Tibial artery (tissue), 4 donors: Measurements from ENCODE around the gene ZSWIM6.

Experiments used
- DNase-seq, 2 donors: peaks; one replicate each; pipeline ENCODE4 v3.0.0-alpha.2; 2019
- H3K27ac ChIP-seq, 2 donors: fragments of 200-600 bp; sonication (generic) in 1 of 2; 1 replicate in 1 of 2; 2 replicates in 1 of 2; pipeline ENCODE4 v1.5.1; 2018 to 2019; ENCODE audit warnings: mild to moderate bottlenecking in 1 of 2
- H3K27me3 ChIP-seq, 2 donors: fragments of 200-600 bp; sonication (generic) in 1 of 2; one replicate each; pipeline versions ENCODE4 v1.5.1 to v1.6.0; 2016 to 2019
- H3K36me3 ChIP-seq, 3 donors: fragments of 200-600 bp; sonication (generic) in 2 of 3; one replicate each; pipeline ENCODE4 v1.5.1; 2016 to 2019; ENCODE audit warnings: mild to moderate bottlenecking in 2 of 3
- H3K4me1 ChIP-seq, 4 donors: fragments of 200-600 bp; sonication (generic) in 2 of 4; 1 replicate in 3 of 4; 2 replicates in 1 of 4; pipeline ENCODE4 v1.5.1; 2016 to 2019
- H3K4me3 ChIP-seq, 2 donors: fragments of 200-600 bp; sonication (generic) in 1 of 2; 1 replicate in 1 of 2; 2 replicates in 1 of 2; pipeline ENCODE4 v1.5.1; 2018 to 2019; ENCODE audit warnings: mild to moderate bottlenecking in 2 of 2
- H3K9me3 ChIP-seq, 3 donors: fragments of 200-600 bp; sonication (generic) in 1 of 3; one replicate each; pipeline ENCODE4 v1.5.1; 2016 to 2019
- intact Hi-C: fragments of 100-400 bp; cut with DNase I; formaldehyde crosslinking; loops from one replicate; pipeline ENCODE4 v1.15.0; 2023; ENCODE audit warnings: low total_unique reads
- TF ChIP-seq, protein P1 (sequence below), 2 experiments: fragments of 200-600 bp in 1 of 2; fragments of 450-650 bp in 1 of 2; IDR thresholded peaks; one replicate each; pipeline ENCODE4 v1.5.1; 2017 to 2019; ENCODE audit warnings: antibody characterized with exemption in 2 of 2, mild to moderate bottlenecking in 1 of 2, moderate library complexity in 1 of 2

The ZSWIM6 gene

DNA sequence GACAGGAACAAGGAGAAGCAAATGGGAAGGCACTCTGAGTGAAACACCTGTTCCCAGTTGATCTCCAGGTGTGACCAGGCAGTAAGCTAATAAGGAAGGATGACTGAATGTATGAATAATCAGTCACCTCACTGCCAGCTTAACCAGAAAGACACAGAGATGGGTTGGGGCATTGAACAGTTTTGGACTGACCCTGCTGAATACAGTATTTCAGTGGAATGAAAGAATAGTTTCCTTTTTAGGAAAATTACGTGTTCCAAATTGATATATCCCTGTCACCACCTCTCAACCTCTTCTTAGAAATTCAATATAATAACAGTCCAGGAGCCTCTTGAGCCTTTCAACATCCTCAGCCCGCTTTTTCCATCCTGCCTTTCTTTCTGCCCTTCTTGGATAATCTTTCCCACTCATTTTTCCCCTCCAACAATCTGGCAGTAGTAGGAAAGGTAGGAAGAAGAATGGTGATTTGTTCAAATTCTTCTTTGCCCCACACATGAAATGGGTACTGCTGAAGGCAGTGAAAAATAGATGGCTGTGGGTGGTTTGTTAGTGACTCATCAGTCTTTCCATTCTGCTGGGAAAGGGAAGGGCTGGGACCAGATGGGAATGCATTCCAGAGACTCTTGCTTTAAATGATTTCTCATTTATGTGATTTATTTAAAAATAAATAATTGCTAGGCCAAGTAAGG is 117.9 kb downstream of the ZSWIM6 start:
- peaks cover 0 to 6% (median 0%) of the 10 kb centered on the region in 3 donors for H3K9me3 ChIP-seq
- H3K36me3 ChIP-seq, result no peaks in the 10 kb centered on the region
- intact Hi-C loops, result no loop called here
- H3K4me3 ChIP-seq, result no peak overlapping the region
- H3K4me1 ChIP-seq, result peaks cover 0 to 50% (median 25%) of the 10 kb centered on the region in 4 donors
- H3K27me3 ChIP-seq, result no peaks in the 10 kb centered on the region
- H3K27ac ChIP-seq, result peak overlapping the region; percentile 55 to 64
- no peak for DNase-seq
- TF ChIP-seq, protein P1, sequence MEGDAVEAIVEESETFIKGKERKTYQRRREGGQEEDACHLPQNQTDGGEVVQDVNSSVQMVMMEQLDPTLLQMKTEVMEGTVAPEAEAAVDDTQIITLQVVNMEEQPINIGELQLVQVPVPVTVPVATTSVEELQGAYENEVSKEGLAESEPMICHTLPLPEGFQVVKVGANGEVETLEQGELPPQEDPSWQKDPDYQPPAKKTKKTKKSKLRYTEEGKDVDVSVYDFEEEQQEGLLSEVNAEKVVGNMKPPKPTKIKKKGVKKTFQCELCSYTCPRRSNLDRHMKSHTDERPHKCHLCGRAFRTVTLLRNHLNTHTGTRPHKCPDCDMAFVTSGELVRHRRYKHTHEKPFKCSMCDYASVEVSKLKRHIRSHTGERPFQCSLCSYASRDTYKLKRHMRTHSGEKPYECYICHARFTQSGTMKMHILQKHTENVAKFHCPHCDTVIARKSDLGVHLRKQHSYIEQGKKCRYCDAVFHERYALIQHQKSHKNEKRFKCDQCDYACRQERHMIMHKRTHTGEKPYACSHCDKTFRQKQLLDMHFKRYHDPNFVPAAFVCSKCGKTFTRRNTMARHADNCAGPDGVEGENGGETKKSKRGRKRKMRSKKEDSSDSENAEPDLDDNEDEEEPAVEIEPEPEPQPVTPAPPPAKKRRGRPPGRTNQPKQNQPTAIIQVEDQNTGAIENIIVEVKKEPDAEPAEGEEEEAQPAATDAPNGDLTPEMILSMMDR (IDR thresholded peaks at IDR 0.05), result no peak

DNA sequence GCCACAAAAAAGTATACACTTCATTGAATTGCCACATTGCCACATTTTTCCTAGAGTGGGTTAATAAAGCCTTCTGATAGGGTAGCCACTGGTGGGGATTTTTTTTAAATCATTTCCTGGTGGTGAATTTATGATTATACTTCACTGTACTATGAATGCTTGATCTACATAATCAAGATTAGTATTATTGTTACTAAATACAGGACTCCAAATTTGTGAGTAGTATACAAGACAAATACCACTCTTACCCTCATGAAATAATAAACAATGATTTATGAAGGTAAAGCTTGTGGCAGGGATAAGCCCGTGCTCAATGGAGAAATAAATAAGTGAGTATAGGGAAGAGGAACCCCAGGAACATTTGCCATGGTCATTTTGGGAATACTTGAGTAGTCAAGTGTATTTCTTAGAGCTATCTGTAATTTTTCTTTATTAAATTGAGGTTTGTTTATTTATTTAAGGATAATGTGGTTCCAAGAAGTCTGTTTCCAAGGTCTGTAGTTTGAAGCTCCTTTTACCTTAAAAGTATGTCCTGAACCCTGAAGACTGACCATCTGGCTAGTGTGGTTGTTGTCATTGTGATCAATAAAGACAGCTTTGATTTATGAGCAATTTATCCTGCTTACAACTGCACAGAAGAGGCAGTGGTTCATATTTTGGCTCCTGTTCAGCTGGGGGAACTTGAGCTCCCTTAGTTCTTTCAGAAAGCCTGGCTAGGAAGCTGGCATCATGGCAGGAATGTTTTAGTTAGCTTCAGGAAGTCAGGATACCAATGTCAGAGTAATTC is 118.6 kb downstream of the ZSWIM6 start:
- peaks cover 0 to 6% (median 0%) of the 10 kb centered on the region in 3 donors for H3K9me3 ChIP-seq
- H3K27ac ChIP-seq, result peak overlapping the region; percentile 55 to 64
- TF ChIP-seq, protein P1 (IDR thresholded peaks at IDR 0.05), result no peak
- intact Hi-C loops, result no loop called here
- no peaks in the 10 kb centered on the region for H3K36me3 ChIP-seq
- no peak overlapping the region for H3K4me3 ChIP-seq
- no peaks in the 10 kb centered on the region for H3K27me3 ChIP-seq
- H3K4me1 ChIP-seq, result peaks cover 0 to 50% (median 25%) of the 10 kb centered on the region in 4 donors
- no peak for DNase-seq

DNA sequence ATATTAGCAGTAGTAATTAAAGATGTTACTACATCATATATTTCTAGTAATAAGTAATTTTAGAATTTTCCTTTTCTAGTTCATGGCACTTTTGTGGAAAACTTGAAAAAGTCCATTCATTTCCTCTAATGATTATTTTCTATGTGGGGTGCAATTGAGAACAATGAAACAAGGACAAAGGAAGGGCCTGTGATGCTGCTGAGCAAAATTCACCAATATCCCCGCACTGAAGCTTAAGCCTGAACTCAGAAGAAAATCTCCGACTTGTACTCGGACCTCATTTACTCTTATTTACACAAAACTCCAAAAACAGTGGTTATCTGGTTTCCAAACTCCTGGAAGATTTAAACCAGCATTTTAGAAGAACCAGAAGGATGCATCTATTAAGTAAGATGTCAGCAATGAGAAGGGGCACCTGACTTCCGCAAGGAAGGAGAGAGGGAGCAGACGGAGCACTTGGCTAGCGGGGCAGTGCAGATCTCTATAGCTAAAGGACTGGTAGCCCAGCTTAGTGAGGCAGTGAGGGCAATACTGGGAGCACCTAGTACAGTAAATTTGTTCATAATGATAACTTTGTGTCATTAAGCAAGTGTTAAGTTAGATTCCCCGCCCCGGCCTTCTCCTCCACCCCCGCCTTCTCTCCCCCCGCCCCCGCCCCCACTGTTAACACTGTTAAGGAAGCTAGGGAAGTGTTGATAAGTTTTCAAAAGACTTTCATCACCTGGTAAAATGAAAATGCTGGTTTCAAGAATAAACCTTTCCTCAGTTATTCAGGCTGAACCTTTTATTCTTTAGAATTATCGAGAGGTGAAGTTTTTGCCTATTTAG is 123.3 kb downstream of the ZSWIM6 start:
- intact Hi-C loops, result no loop called here
- H3K27me3 ChIP-seq, result no peaks in the 10 kb centered on the region
- no peak for DNase-seq
- TF ChIP-seq, protein P1 (IDR thresholded peaks at IDR 0.05), result no peak
- no peaks in the 10 kb centered on the region for H3K36me3 ChIP-seq
- peaks cover 0 to 31% (median 16%) of the 10 kb centered on the region in 4 donors for H3K4me1 ChIP-seq
- H3K9me3 ChIP-seq, result no peaks in the 10 kb centered on the region
- no peak overlapping the region for H3K4me3 ChIP-seq
- no peak overlapping the region for H3K27ac ChIP-seq

DNA sequence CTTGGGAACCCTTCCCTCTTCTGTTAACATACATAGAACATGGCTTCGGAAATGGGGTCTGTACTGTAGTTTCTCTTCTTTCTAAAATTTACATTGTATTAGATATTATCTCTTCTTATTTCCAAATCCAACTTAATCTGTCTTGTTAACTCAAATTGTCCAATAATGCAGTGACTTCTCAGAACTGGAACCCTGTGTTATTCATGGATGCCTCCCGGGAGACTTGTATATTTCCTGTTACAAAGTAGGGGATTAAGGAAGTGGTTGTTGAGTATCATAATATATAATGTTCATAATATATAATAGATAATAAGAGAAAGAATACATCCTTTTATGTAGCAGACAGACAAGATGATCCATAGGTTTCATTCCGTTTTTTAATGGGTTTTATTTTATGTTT is 128.4 kb downstream of the ZSWIM6 start:
- intact Hi-C loops, result no loop called here
- no peak for DNase-seq
- Histone ChIP-seq H3K27me3 (no peaks in the 10 kb centered on the region), H3K9me3 (no peaks in the 10 kb centered on the region), H3K4me1 (peaks cover 0 to 47% (median 6%) of the 10 kb centered on the region in 4 donors), H3K27ac (no peak overlapping the region), H3K36me3 (no peaks in the 10 kb centered on the region), H3K4me3 (no peak overlapping the region)
- TF ChIP-seq, protein P1 (IDR thresholded peaks at IDR 0.05), result no peak

DNA sequence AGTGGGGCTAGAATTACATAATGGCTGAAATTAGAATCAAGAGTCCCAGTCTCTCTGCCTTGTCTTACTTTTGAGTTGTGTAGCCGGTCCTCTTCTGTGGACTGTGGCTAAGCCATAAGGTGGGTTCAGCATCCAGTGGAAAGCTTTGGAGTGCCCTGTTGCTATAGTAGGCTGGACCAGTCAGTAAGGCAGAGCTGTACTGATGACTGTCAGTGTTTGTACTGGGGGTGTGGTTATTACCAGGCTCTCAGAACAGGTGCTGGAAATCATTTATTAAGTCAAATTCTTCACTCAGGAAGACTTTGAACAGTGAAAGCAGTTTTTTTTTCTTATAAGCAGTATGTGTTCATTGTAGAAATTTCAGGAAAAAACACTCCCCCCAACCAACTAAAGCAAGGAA is 129.4 kb downstream of the ZSWIM6 start:
- intact Hi-C loops, result no loop called here
- H3K36me3 ChIP-seq, result no peaks in the 10 kb centered on the region
- no peak overlapping the region for H3K27ac ChIP-seq
- TF ChIP-seq, protein P1 (IDR thresholded peaks at IDR 0.05), result no peak
- no peak overlapping the region for H3K4me3 ChIP-seq
- H3K4me1 ChIP-seq, result peaks cover 0 to 47% (median 6%) of the 10 kb centered on the region in 4 donors
- no peak for DNase-seq
- H3K27me3 ChIP-seq, result no peaks in the 10 kb centered on the region
- H3K9me3 ChIP-seq, result no peaks in the 10 kb centered on the region
